H1 (cell line): ENCODE measurements around the gene DLG1. TPM values are rescaled to one million over a fixed set of nuclear protein-coding genes. Genes with fewer than 3 reads are reported as not detected.

Experiments used
- NANOG ChIP-seq: IDR thresholded peaks from 2 replicates; pipeline ENCODE4 v1.6.1; 2011; ENCODE audit warnings: low read length, low read depth, mild to moderate bottlenecking, inconsistent platforms; ENCODE audit not compliant: insufficient read depth, poor library complexity, severe bottlenecking
- SRF ChIP-seq: IDR thresholded peaks from 2 replicates; pipeline ENCODE4 v1.6.1; 2011; ENCODE audit warnings: mild to moderate bottlenecking, low read depth, low read length, moderate library complexity
- polyA plus RNA-seq, 7 experiments: library from polyadenylated mRNA; depleted of rRNA in 3 of 7; stranded (reverse) in 5 of 7; unstranded in 2 of 7; fragments of >200 nt in 5 of 7; fragments of 200-250 nt in 2 of 7; gene quantifications; 1 replicate in 5 of 7; 2 replicates in 1 of 7; 4 replicates in 1 of 7; pipeline versions ENCODE4 v1.2.1 to v1.2.3, GENCODE V29; 2011 to 2013; ENCODE audit warnings: missing spikeins in 2 of 7, mixed read lengths in 2 of 7
- total RNA-seq: library from RNA; stranded (reverse); fragmentation: NEBNext Ultra II Directional; extraction: Animal tissue kit (Norgen Biotek cat#: 25700); gene quantifications from 2 replicates; pipeline ENCODE4 v1.2.1, GENCODE V29; 2021

The DLG1 gene
- total and polyA plus RNA-seq, 2 of the 8 experiments (the other 6 are each of a cell fraction or from before 2014, with no cell fraction given), result 13.4 to 78.8 TPM

DNA sequence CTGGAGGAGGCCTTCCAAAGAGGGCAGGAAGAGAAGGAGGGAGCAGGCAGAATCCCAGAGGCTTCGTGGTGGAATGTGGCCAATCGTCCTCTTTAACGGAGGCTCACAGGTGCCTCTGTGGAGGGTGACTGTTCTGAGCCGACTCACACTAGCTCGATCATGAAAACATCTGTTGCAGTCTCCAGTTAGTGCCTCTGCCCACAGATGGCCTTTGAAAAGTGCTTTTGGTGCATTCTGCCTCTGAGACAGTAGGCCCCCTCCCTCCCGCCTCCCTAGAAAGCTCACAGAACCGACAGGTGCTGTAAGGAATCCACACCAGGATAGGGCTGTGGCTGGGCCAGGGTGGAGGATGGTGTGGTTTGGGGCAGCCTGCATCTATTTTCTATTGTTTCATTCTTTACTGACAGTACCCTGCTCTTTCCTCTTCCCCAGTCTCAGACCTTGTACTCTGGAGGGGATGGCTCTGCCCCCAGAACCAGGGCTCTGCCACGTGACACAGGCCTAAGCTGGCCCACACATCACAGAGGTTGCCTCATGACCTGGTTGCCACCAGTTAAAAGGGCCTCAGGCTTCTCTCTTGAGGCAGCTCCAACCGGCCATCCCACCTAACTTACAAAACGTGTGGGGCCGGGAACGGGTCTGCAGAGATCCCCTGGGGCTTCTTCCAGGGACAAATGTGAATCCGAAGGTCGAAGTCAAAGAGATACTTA lies 302.6 kb downstream of the DLG1 start (continued):
- no peak for TF ChIP-seq NANOG
- no peak for TF ChIP-seq SRF
